NAMALWA (cell line): ENCODE data around the gene PSIP1.
"Not testable (repeated sequence)": the region's sequence is repeated elsewhere in the genome, so short reads cannot be mapped to it uniquely, and the experiment has no call there.

ENCODE experiments used
- DNase-seq: peaks from one replicate; pipeline ENCODE4 v3.0.0-alpha.2; 2015; ENCODE audit warnings: low spot score

The PSIP1 gene

GRCh38 chr9:15510789-15511575 lies at the start of gene PSIP1:
Gene PSIP1 (minus strand): TSS chr9:15510970. CDS start chr9:15510188, 782 bp downstream.
- DNase-seq, result peak; percentile 94

- no peak for DNase-seq
Observed at GRCh38 chr9:15553528-15553898, 42.7 kb upstream of the PSIP1 start.

- DNase-seq, result peak; percentile 92
Observed at GRCh38 chr9:15552636-15553527, 42.1 kb upstream of the PSIP1 start, which contains the start of gene CCDC171. Gene CCDC171 (plus strand): TSS chr9:15553043. CDS start chr9:15564089, 11,046 bp downstream.

- no peak for DNase-seq
Observed at GRCh38 chr9:15549611-15550010, 38.8 kb upstream of the PSIP1 start.

GRCh38 chr9:15543047-15543813 lies 32.5 kb upstream of the PSIP1 start:
- DNase-seq, result no peak

GRCh38 chr9:15542624-15543023 lies 31.9 kb upstream of the PSIP1 start:
- no peak for DNase-seq

- no peak for DNase-seq
Observed at GRCh38 chr9:15541872-15542271, 31.1 kb upstream of the PSIP1 start.

- DNase-seq, result no peak
Observed at GRCh38 chr9:15531380-15531779, 20.6 kb upstream of the PSIP1 start.

- DNase-seq, result no peak
Observed at GRCh38 chr9:15529566-15530324, 19.0 kb upstream of the PSIP1 start.

GRCh38 chr9:15527035-15527434 lies 16.3 kb upstream of the PSIP1 start:
- DNase-seq, result not testable (repeated sequence)

GRCh38 chr9:15525958-15526357 lies 15.2 kb upstream of the PSIP1 start:
- no peak for DNase-seq

GRCh38 chr9:15524845-15525455 lies 14.2 kb upstream of the PSIP1 start:
- no peak for DNase-seq

- DNase-seq, result no peak
Observed at GRCh38 chr9:15522130-15522755, 11.5 kb upstream of the PSIP1 start.

GRCh38 chr9:15521254-15521653 lies 10.5 kb upstream of the PSIP1 start:
- no peak for DNase-seq

- DNase-seq, result no peak
Observed at GRCh38 chr9:15519831-15520230, 9.1 kb upstream of the PSIP1 start.

GRCh38 chr9:15513335-15513734 lies 2.6 kb upstream of the PSIP1 start:
- peak; percentile 63 for DNase-seq

- DNase-seq, result peak; percentile 35
Observed at GRCh38 chr9:15512889-15513288, 2.1 kb upstream of the PSIP1 start.

- peak; percentile 30 for DNase-seq
Observed at GRCh38 chr9:15512204-15512603, 1.4 kb upstream of the PSIP1 start.

GRCh38 chr9:15509931-15510788 lies 610 bp downstream of the PSIP1 start:
- DNase-seq, result peak; percentile 60

GRCh38 chr9:15505921-15506320 lies 4.8 kb downstream of the PSIP1 start:
- peak; percentile 24 for DNase-seq
